HG03280 (cell line): ENCODE results near the gene CCDC88A.
"Not testable (repeated sequence)": the region's sequence is repeated elsewhere in the genome, so short reads cannot be mapped to it uniquely, and the experiment has no call there.

Experiments used
- ATAC-seq: cut with Tn5 transposase; IDR thresholded peaks from one replicate; pipeline ENCODE4 v1.9.1; 2021; ENCODE audit warnings: mild to moderate bottlenecking, moderate library complexity; ENCODE audit not compliant: unreplicated experiment

CCDC88A gene

DNA sequence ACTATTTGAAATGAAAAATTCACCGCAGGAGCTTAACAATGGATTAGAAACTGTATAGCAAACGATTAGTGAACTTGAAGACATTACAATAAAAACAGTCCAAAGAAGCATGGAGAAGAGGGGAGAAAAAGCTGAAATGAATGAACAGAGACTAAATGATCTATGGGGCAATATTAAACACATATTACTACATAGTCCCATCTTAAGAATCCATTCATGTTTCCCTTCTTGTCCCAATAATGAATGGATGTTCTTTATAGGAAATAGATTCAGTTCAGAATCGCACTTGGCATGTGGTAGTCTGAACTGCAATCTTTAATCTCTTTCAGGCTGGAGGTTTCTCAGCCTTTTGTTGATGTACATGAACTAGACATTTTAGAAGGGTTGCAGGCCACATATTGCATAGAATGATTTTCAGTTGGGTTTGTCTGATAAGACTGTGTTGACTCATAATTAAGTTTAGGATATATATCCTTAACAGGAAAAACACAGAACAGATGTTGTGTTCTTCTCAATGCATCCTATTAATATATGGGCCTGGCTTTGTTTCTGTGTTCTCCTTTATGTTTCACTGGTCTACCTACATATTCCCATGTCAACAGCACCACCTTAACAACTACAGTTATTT lies 27.9 kb downstream of the CCDC88A start:
- ATAC-seq: no peak

- ATAC-seq: no peak
These were observed 28.5 kb downstream of the CCDC88A start for GRCh38 chr2:55391155-55391554.

GRCh38 chr2:55385516-55385915 lies 34.1 kb downstream of the CCDC88A start:
- ATAC-seq: not testable (repeated sequence)

- ATAC-seq: no peak
These were observed 34.9 kb downstream of the CCDC88A start for GRCh38 chr2:55384786-55385185.

DNA sequence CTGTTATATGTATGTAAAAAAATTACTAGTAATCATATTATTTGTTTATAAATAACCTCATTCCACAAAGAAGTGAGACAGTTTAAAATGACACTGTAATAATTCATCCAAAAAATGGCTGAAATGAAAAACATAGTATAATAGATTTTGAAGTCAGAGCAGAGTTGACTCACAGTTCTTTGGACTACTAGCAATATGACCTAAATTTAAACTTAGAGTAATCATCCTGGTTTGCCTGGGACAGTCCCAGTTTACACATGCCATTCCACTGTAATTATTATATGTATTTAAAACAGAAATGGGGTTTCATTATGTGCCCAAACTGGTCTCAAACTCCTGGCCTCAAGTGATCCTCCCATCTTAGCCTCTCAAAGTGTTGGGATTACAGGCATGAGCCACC lies 48.3 kb downstream of the CCDC88A start:
- no peak for ATAC-seq

DNA sequence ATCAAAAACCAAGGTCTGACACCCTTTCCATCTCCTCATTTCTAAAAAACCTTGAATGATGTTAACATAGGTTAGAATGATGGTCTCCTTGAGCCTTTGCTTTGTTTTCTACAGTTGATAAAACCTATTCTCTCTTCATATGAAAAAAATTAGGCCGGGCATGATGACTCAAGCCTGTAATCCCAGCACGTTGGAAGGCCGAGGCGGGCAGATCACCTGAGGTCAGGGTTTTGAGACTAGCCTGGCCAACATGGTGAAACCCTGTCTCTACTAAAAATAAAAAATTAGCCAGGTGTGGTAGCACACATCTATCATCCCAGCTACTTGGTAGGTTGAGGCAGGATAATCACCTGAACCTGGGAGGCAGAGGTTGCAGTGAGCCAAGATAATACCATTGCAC lies 49.4 kb downstream of the CCDC88A start:
- no peak for ATAC-seq

- no peak for ATAC-seq
These were observed 54.4 kb downstream of the CCDC88A start for GRCh38 chr2:55365303-55365702.

DNA sequence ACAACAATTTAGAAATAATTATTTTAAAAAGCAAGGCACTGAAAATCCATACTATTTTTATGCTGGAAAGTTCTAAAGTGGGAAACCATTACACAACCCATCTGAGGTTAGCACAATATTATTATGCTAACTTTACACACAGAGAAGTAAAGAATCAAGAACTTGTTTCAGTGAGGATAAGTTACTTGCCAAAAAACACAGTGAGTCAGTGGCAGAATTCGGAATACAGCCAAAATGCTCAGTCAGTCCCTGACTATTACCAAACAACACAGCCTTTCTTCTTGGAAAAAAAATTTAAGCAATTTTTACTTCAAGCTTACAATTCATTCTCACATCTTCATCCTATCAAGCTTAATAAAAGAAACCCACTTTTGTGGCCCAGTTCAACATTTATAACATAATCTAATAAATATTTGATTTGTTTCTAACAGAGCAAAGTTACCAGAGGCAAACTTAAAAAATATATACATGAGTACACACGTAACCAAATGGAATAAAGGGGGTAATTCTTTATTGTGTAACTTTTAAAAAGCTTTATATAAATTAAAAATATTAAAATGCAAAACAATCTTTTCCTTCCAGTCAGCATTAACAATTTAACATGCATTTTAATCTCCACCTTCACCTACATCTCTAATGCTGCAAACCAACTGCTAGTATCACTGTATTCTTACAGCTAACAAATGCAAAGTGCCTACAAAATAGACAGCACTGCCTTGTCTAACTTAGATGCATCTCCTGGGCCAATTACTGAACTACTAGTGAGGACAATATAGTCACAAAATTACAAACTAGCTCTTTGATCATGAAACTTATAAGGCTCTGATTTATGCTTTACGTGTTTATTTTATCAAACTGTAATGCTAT lies 55.2 kb downstream of the CCDC88A start:
- no peak for ATAC-seq

GRCh38 chr2:55363636-55364035 lies 56.0 kb downstream of the CCDC88A start:
- ATAC-seq: no peak

GRCh38 chr2:55361465-55362189 lies 58.0 kb downstream of the CCDC88A start:
- ATAC-seq: no peak

DNA sequence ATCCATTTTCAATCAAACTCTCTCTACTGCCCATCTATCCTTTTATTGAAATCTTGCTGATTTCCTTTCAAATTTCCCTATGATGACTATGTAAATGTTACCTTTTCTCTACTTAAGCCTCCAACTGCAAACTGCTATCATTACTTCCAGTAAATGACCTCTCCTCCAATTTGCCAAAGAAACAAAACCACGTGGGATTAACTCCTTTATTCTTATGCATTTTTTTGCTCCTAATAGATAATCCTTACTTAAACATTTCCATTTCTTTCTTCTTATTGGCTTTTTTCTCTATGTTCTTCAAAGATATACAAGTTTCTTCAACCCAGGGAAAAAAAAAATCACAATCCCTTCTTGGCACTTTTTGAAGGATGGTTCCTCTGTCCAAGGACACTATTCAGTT lies 61.2 kb downstream of the CCDC88A start:
- no peak for ATAC-seq

GRCh38 chr2:55357927-55358326 lies 61.7 kb downstream of the CCDC88A start:
- ATAC-seq: no peak

- no peak for ATAC-seq
These were observed 62.5 kb downstream of the CCDC88A start for GRCh38 chr2:55357164-55357563.

DNA sequence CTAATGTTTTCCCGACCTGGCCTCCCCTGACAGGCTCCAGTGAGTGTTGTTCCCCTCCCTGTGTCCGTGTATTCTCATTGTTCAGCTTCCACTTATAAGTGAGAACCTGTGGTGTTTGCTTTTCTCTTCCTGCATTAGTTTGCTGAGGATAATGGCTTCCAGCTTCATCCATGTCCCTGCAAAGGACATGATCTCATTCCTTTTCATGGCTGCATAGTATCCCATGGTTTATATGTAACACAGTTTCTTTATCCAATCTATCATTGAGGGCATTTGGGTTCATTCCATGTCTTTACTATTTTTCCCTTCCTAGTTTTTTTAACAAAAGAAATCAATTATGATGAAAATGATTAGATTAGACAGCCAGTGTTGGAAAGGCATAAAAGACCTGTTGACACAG lies 63.5 kb downstream of the CCDC88A start:
- not testable (repeated sequence) for ATAC-seq

DNA sequence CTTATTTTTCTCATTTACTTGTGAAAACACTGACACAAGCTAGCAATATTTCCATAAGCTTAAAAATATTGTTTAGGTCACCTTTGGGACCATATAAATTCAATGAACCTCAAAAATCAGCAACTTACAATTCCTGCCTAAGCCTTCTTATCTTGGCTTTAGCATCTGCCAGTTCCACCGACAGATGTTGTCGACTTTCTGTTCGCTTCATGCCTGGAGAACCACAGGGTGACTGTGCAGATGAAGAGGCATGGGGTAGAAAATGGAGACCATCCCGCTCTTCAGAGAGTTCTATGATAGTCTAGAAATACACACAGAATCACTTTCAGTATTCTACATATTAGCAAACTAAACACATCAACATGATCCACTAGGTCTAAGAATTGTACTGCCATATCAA lies 64.2 kb downstream of the CCDC88A start:
- no peak for ATAC-seq

DNA sequence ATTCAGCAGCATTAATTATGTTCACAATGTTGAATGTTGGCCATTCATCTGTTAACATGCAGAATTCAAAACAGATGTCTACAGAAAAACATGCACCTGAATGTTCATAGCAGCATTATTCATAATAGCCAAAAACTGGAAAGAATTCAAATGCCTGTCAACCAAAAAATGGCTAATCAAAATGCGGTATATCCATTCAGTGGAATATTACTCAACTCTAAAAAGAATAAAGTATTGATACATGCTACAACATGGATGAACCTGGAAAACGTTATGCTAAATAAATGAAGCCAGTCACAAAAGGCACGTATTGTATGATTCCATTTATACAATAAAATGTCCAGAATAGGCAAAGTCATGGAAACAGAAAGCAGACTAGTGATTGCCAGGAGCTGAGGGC lies 68.0 kb downstream of the CCDC88A start:
- no peak for ATAC-seq

DNA sequence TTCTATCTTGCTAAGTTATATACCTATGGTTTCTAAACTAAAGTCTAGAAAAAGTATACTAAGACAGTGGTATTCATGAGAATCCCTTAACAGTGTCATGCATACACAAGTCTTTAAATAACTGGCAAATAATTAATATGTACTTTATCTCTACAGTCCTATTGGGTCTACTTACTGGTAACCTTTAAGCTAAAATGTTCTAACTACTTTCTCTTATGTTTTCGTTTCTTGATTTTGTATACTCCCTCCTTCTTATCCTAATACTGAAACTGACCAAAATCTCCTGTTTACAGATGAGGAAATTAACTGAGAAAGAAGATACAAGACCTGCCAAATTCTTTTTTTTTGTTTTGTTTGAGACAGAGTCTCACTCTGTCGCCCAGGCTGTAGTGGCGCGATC lies 74.6 kb downstream of the CCDC88A start:
- no peak for ATAC-seq

GRCh38 chr2:55338268-55338667 lies 81.4 kb downstream of the CCDC88A start:
- ATAC-seq: no peak

DNA sequence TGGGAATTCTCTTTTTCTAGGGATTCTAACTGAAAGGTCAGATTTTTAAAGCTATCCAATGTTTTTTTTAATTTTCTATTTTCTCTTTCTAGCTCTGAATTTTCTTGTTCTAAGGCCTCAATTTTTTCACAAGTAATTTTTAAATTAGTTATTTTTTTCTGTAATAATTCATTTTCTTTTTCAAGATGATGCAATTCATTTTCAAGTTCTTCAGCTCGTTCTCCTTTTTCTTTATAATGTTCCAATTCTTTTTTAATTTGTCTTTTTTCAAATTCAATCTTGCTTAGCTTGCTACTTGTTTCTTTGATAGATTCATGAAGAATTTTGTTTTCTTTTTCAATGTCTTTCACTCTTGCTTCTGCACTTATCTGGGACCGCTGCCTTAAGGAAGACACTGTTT lies 84.9 kb downstream of the CCDC88A start:
- no peak for ATAC-seq

- ATAC-seq: no peak
These were observed 88.9 kb downstream of the CCDC88A start for GRCh38 chr2:55330541-55331297.
